Fibroblast of lung (primary cell): ENCODE results near the gene SGK1.
"Not testable (repeated sequence)": the region's sequence is repeated elsewhere in the genome, so short reads cannot be mapped to it uniquely, and the experiment has no call there.

Experiments used
- CTCF ChIP-seq, 2 donors: IDR thresholded peaks in 1 of 2; conservative IDR thresholded peaks in 1 of 2; 1 replicate in 1 of 2; 2 replicates in 1 of 2; pipeline ENCODE4 v1.5.1; 2011 to 2012; ENCODE audit warnings: low read length in 2 of 2, control low read depth in 1 of 2, inconsistent platforms in 1 of 2, low read depth in 1 of 2, mild to moderate bottlenecking in 1 of 2
- EZH2 ChIP-seq: IDR thresholded peaks from 2 replicates; pipeline ENCODE4 v1.5.1; 2012; ENCODE audit warnings: low read length, control low read depth, mild to moderate bottlenecking; ENCODE audit errors: missing control alignments

- TF ChIP-seq EZH2; CTCF (conservative IDR thresholded peaks at IDR 0.05 in 1 of 2, IDR thresholded peaks at IDR 0.05 in 1 of 2; ENCODE audit: low read depth in 1 of 2, low read length in 2 of 2): not testable (repeated sequence)
These were observed 120.2 kb downstream of the SGK1 start for GRCh38 chr6:134197685-134198084.
